Measurements from ENCODE around the gene LHX5.
A peak's percentile ranks its signal among the peaks of the same experiment; 100 is the strongest.

Gene LHX5

DNA sequence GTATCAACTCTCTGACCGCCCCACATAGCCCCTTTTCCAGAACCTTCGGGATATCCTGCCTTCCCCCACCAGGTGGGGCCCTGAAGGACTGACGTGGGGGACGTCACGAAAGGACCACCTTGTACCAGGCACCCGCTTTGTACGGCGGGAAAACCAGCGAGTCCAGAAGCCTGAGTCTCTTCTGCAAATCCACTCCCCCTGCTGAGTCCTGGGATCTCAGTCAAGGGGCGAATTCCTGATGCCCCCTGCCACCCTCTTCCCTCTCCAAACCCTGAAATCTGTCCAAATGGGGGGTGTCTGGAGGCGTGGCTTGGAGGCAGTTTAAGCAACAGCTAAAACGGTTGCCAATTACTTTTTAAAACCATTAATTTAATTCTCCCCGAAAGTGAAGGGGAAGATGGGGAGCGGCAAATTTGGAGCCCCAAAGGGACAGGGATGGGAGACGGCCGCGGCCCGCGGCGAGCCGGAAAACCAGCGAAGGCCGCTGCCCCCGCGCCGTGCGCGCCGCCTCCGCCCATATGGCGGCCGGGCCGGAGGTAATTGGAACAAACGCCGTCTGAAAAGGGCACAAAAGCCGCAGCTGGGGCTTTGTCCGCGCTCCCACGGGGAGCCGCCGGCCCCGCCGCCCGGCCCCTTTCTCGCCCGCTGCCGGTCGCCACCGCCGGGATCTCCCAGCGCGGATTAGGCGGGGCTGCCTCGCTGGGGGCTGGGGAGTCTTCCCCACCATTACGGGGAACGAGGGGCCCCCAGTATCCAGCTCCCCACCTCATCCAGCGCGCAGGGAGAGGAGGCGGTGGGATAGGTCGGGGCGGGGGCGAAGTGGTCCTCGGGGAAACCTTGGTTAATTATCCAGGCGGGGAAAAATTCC is 6.6 kb downstream of the LHX5 start:
- no peak for FAIRE-seq

DNA sequence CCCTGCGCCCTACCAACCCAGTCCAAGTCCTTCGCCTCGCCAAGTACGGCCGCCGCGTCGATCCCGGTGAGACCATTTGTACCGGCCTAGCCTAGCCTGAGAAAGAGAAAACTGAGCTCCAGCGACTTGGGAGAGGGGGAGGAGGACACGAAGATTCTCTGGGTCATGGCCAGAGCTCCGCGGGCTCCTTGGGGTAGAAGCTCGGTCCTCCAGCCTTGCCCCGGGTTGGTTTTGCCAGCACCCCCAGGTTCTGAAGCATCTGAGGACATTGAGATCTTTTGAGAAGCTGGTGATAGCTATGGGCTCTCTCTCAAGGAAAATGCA is 7.3 kb downstream of the LHX5 start:
- FAIRE-seq, result no peak

DNA sequence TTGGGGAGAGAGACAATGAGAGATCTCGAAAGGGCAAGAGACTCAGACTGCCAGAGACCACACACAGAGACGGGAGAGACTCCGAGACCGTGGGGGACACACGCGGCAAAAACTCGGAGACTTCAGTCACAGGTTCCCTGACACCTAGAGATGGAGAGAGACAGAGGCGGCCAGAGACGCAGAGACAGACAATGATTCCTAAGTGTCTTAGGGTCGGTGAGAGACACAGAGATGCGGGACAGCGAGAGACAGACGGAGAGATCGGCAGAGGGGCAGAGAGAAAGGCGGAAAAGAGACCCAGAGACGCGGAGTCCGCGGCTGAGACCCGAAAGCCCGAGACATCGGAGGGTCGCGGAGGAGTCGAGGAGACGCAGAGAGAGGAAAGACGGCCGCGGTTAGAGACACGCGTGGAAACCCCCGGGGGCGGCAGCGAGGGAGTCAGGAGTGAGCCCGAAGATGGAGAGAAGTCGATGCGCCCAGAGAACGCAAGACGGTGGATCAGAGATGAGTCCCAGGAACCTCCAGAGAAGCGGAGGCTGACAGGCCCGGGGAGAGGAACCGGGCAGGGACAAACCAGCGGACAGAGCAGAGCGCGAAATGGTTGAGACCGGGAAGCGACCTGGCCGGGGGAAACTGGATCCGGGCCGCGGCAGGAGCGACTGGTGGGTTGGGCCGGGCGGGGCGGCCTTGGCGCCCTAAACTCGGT is 7.8 kb downstream of the LHX5 start:
- FAIRE-seq, result no peak

DNA sequence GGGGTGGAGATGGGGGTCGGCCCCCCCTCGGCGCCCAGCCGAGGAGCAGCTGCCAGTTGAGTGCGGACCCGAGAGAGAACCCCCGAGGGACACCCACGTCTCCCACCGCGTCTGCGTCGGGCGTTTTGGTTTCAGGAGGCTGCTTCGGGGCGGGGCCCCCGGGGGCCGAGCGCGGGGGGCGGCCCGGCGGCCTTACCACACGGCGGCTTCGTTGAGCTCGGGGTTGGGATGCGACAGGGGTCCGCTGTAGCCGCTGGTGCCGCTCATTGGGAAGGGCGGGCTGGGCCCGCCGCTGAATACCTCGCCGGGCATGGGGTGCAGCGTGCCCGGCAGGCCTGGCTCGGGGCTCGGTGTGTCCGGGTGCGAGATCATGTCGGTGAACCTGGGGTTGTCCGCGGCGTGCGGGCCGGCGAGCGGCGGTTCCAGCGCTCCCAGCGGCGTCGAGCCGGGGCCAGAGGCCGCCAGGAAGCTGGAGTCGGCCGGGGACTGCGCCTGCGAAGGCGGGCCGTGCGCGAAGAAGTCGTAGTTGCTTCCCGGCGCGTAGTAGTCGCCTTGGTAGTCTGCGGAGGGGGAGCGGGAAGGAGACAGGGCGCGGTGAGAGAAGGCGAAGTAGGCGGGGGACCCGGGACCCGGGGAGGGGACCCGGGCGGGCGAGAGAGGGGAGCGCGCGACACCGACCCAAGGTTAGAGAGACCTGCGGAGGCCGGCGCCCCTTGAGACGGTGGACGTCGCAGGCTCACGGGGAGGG is 8.5 kb downstream of the LHX5 start:
- FAIRE-seq, result no peak

DNA sequence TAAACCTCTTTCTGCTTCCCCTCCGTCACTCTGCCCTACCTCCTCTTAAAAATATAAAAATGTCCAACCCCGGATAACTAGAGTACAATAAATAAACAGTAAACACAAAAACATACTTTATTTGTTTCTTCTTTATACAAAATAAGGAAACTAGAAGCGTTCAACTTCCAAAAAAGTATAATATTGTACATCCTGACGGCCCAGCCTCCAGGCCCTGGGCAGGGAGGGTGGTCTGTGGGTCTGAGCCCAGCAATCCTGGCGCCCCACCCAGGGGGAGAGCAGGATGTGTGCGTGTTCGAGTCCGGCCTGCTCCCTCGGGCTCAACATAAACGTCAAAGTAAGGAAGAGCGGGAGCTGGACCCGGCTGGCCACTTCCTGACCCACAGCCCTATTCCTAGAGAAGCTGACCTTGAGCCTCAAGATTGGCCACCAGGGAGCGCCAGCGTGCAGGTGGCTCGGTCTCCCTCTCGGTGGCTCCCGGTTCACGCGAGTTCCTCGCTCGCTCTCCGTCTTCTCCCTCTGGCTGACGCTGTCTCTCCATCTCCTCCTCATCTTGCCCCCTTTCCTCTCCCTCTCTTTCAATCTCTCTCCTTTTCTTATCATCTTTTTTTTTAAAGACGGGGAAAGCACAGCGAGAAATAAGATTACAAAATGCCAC is 9.4 kb downstream of the LHX5 start:
- FAIRE-seq, result peak; percentile 66

DNA sequence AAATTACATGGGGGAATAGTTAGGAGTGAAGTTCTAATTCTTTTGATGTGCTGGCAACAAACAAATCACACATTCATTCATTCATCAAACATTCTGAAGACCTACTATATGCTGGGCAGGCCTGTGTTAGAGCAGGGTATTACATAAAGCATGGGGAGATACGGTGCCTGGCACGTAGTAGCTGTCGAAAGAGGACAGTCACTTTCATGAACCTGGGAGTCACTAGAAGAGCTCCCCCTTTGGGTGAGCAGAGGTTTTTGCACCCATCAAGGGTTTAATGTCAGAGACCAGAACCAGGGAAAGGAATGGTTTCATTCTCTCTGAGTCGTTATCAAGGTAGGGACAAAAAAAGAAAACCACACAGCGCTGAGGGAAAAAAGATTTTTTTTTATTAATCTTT is 10.0 kb downstream of the LHX5 start:
- no peak for FAIRE-seq

DNA sequence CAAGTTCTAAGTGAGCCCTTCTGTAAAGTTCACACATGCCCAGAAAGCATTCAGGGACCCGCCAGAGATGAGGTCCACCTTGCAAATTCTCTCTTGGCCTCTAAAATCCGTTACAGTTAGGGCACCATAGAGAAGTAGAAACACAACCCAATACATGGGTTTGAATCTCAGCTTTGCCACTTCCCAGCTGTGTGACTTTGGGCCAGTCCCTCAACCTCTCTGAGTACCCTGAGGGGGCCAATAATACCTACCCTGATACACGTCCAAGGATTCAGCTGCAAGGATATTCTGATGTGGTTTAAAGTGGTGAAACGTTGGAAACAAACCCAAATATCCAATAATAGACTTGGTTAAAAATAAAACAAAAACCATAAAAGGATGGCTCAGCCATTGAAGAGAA is 11.7 kb downstream of the LHX5 start:
- no peak for FAIRE-seq

DNA sequence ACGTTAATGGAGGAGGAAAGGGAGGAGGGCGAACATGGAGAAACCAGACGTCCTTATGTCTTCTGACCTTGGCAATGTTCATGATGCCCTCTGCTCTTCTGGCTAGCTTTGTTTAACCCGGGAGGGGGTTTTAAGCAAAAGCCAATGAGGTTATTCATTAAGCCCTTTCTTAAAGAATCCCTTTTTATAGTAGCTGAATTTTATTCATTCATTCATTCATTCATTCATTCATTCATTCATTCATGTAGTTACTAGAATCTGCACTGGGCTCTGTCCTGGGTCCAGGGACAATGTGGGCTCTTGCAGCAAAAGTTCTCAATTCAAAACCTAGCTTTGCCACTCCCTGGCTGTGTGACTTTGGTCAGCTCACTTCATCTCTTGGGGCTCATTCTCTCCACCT is 14.0 kb downstream of the LHX5 start:
- no peak for FAIRE-seq

DNA sequence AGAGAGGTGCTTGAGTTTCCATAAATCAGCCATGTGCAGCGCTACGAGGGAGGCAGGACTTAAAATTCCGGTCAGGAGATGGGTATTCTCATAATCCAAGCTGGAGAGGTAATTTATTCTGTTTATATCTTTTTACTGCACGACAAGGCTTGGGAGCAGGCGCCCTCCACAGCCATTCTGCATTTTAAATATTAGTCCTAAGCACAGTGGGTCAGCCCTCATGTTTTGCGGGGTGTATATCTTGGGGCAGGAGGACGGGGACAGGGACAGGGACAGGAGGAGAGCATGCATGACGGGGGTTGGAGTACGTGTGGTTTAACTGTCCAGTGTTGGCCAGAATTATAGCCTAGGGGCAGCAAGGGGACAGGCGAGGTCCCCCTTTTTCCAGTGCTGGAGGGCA is 14.5 kb downstream of the LHX5 start:
- FAIRE-seq, result no peak

DNA sequence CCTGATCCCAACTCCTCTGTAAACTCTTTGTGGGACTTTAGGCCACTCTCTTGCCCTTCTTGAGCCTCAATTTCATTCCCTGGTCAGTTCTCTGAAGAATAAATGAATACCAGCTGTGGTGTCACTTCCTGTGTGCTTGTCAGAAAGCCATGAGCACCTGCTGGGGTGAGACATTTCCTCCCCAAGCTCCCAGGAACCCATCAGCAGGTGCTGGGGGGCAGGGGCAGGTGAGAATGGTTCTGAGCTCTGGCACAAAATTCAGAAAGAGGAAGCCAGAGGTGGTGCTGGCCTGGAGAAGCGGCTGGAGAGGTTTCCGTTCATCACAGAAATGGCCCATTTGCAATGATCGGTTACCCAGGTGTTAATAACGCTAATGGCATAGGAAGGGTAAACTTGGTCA is 14.9 kb downstream of the LHX5 start:
- FAIRE-seq, result no peak

DNA sequence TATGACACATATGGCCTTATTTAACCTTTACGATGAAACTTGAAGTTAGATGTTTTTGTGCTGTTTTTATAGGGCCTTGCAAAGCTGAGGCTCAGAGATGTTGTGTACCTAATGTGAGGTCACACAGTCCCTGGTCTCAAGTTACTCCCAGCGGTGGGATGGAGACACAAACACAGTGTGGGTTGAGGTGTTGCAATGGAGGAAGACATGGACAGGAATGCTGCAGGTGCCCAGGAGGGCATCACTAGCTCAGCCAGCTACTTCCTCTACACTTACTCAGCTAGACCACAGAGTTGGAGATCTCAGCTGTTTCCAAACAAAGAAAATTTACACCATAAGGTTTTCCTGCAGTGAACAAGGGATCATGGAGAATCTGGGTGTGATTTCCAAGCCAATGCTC is 15.5 kb downstream of the LHX5 start:
- no peak for FAIRE-seq

DNA sequence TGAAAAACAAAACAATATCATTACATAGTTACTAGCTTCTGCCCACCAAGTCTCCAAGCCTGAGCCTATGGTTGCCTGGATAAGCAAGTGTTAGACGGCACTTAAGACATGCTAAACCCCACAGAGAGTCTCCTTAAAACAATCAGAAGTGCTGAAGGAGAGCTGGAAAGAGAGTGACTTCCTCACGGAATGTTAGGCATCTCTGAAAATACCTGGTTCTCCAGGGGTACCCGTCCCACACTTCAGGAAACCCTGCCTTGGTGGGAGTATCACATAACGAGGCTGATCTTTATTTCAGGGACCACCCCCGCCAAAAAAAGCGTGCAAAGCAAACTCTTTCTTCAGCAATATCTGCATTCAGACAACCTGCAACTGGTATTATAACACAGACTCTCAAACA is 18.3 kb downstream of the LHX5 start:
- FAIRE-seq, result no peak

DNA sequence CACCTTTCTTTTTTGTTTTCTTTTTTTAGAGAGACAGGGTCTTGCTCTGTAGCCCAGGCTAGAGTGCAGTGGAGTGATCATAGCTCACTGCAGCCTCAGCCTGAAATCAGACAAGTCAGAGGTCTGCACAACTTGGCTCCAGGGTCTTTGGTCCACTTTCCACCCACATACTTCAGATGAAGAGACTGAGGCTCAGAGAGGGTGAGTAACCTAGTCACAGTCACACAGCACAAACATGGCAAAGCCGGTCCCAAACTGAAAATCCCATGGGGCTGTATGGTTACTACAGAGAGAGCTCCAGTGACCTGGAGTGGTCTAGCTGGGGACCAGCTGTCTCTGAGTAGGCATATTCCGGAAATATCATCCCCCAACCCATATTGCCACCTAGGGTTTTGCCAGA is 19.2 kb downstream of the LHX5 start:
- no peak for FAIRE-seq

DNA sequence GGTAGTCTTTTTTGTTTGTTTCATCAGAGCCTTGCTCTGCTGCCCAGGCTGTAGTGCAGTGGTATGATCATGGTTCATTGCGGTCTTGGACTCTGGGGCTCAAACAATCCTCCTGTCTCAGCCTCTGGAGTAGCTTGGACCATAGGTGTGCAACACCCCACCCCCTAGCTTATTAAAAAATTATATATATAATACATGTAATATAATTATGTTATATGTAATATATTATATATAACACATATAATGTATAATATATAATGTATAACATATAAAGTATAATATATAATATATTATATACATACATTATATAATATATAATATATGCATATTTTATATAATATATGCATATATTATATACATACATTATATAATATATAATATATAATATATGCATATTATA is 21.8 kb downstream of the LHX5 start:
- no peak for FAIRE-seq

DNA sequence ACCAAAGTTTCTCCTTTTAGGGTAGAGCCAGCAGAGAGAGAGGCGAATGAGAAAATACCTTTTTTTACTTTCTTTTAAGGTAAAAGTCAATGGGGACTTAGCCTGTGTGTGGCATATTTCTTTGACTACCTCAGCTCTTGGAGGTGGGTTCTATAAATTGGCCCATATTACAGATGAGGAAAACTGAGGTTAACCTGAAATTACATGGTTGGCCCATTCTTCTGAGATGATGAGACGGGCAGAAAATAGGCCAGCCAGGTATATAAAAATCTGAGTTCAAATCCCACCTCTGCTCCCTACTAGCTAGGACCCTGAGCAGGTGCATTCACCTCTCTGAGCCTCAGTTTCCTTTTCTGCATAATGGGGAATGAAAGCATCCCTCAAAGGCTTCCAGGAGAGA is 22.4 kb downstream of the LHX5 start:
- FAIRE-seq, result no peak

DNA sequence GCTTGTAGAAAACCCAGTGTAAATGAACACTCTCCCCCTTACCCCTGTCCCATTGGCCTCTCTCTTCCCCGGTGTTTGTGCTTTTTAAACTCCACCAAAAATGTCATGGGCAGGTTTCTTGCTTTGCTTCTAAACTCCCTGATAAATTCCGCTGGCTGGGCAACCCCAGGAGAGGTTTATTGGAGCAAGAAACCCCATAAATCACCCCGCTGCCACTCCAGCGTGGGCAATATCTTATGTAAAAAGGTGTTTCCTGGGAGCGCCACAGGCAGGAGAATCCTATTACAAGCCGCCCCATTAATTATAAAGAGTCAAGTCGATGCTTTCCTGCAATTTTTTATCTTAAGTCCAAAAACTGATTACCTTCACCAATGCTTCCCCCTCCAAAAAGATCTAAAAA is 22.8 kb downstream of the LHX5 start:
- no peak for FAIRE-seq

DNA sequence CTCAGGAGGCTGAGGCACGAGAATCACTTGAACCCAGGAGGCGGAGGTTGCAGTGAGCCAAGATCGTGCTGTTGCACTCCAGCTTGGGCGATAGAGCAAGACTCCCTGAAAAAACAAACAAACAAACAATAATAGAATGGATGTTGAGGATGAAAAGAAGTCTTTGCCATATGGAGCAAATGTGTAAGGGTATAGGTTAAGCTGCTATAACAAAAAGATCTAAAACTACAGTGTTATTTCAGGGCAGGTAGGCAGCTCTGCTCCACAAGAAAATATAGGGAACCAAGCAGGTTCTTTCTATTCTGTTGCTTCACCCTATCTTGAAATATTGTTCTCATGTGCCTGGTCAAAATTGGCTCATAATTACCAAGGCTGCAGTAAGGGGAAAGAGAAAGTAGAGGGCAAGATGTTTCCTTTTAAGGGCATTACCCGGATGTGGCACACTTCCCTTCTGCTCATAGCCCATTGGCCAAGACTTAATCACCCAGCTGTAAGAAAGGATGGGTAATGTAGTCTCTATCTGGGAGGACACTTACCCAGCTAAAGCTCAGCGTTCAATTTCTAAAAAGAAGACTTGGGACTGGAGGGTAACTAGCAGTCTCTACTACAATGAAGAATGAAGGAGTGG is 26.0 kb downstream of the LHX5 start:
- FAIRE-seq, result no peak

DNA sequence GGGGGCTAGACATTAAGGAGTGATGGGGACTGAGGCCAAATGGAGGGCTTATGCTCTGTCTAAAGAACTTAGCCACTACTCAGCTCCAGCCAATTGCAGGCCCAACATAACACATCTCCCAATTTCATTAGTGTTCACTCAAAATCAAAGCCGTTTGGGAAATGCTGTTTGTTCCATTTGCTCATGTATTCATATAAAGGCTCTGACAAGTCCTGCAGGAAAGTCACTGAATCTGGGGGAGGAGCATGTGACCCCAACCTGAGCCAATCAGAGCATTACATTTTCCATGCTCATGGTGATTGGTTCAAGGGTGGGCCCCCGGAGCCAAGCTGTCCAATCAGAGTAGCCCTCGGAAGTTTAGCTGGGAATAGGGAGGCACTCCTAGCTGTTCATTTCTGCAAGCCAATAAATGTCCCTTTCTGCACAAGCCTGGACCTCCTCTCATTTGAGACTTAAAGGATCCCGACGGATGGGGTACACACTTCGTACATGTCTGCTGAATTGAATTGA is 28.6 kb downstream of the LHX5 start:
- FAIRE-seq, result no peak

DNA sequence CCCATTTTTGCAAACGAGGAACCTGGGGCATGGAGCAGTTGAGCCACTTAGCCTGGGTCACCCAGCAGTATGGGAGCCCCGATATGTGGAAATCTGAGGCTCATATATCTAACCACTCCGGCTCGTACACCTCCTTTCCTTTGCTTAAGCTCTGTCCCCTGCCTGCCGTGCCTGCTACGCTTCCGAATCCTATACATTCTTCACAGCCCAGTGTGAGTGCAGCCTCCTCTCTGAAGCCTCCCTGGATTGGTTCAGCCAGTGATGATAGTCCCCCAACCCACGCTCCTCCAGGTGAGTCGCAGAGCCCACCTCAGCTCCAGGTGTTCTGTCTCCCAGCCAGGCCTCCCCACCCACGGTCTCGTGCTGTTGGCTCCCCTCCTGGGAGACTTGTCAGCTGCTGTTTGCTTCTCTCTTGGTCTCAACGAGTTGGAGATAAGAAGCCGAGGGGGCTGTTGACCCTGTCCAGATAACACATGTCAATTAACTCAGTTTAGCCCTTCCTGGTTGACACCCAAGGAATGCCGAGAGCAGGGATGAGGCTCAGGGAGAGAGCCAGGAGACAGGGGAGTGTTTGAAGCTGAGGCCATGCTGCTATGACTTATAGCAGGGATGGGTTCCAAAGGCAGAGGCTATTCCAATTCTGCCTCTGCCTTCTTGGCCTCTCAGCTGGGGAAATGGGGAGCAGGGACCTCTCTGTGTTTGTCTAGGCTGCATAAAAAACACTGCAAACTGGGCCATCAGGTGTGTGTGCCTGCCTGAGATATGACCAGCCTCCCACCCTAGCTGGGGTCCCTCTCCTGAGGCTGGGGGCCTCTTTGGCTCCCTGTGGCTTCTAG is 30.5 kb downstream of the LHX5 start:
- no peak for FAIRE-seq

DNA sequence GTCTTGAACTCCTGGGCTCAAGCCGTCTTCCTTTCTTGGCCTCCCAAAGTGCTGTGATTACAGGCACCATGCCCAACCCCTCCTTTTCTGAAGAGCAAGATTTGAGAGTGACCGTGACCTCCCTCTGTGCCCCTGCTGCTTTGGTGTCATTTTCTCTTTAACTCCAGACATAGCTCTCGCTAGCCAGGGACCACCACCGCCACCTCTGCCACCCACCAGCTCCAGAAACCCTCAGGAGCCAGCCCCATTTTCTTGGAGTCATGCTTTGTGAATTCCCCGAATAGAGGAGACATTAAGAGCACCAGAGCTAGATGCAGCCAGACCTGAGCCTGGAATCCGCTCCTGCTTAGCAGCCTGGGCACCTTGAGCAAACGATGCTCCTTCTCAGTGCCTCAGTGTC is 31.3 kb downstream of the LHX5 start:
- FAIRE-seq, result no peak

DNA sequence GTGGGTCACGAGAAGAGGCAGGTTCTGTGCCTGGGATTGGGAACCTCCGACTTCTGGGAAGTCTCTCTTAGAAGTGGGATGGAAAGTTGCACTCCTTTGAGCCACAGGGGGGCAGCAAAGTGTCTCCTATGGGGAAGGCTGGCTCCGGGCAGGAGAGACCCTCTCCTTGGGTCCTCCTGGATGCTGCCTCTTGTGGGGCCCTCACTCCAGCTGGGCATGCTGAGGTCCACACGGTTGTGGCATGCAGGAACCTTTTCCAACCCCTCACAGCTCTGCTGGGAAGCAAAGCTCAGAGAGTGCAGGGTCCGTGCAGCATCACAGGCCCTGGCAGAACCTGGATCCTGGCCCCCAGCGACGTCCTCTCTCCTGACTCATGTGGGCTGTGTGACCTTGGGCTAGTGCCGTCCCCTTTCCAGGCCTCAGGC is 32.1 kb downstream of the LHX5 start:
- no peak for FAIRE-seq

DNA sequence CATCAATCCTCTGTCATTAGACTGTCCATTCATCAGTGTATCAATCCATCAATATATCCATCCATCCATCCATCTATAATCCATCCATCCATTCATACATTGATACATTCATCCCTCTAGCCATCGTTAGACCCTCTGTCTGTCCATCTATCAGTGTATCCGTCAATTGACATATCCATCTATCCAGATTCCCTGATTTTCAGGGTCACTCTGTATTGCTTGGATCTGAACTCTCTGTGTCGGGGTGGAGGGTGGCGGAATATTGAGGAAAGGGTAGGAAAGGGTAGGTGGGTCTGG is 32.4 kb downstream of the LHX5 start:
- no peak for FAIRE-seq

Measured in islet of Langerhans (tissue), 1 donor.